HG02759 (cell line): ENCODE measurements around the gene THY1.
"Not testable (repeated sequence)": the region's sequence is repeated elsewhere in the genome, so short reads cannot be mapped to it uniquely, and the experiment has no call there.

ENCODE experiments used
- ATAC-seq: cut with Tn5 transposase; IDR thresholded peaks from one replicate; pipeline ENCODE4 v1.9.1; 2021; ENCODE audit warnings: mild to moderate bottlenecking, moderate library complexity; ENCODE audit not compliant: unreplicated experiment

THY1 gene

GRCh38 chr11:119422809-119423508 is at the start of gene THY1:
Gene THY1 (minus strand): TSS chr11:119423172. CDS start chr11:119420905, 2,267 bp downstream.
- no peak for ATAC-seq

DNA sequence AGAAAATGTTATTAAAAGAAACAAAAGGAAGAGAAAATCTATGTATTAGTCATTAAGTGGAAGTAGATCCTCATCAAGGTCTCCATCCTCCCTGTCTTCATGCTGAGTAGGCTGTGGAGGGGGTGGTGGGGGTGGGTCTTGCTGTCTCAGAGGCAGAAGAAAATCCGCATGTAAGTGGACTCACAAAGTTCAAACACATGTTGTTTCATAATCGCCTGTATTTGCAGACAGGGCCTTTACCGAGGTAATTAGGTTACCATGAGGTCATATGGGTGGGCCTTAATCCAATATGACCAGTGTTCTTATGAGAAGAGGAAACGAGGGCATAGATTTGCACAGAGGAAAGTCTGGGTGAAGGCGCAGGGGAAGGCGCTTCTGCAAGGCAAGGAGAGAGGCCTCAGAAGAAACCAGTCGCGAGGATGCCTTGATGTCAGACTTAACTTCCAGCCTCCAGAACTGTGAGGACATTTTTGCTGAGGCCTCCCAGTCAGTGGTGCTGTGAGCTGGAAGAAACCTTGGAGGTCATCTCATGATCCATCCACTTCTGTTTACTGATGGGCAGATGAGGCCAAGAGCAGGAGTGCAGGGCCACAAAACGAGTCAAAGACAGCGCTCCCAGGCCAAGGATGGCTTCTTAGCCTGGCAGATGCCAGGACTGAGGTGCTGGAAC is 49.3 kb upstream of the THY1 start:
- ATAC-seq = no peak

DNA sequence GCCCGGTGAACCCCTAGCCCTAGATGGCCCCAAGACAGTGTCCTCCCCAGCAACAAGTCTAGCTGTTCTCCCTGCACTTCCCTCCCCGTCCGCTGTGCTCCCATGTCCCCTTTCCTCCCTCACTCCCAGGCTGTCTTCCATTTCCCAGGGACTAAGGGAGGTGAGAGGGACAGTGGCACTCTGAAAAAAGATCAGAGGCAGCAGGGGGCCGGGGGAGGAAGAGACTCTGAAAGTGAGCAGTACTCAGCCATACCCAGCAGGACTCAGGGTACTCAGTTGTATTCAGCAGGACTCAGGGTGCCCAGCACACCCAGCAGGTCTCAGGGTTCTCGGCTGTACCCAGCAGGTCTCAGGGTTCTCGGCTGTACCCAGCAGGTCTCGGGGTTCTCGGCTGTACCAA is 48.4 kb upstream of the THY1 start:
- ATAC-seq = no peak

DNA sequence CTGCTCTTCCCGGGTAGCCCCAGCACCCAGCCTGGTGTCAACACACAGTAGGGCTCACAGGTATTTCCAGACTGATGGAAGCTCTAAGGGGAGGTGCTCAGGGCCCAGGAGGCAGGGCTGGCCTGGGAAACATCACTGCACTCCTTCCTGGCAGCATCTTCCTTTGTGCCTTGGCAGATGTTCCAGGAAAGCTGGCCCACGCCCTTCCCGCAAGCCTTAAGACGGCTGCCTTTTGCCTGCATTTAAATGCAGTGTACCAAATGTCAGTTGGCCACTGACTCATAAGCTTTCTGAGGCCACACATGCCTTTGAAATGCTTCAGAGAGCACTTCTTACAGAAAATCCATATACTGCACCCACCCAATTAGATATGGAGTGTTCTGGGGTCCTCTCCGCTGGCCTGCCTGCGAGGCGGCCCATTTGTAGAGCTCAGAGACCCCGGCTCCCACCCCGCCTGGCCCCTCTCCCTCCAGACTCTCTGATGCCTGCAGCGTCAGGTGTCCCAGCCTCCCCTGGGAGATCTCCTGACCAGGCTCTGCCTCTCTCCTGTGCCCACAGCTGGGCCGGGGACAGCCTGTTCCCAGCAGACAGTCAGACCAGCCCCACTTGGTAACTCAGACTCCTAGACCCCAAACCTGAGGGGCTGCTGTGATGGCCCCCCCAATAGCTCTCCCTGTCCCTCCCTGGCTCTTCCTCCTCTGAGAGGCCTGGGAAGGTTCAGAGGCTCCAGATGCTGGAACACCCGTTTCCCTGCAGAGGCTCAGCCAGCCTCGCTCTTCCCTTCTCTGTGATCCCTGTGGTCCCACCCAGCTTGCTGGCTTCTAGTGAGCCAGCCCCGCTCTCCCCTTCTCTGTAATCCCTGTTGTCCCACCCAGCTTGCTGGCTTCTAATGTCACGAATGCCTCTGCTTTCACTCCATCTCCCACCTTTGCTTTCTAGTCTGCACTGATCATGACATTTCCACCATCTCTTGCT is 47.6 kb upstream of the THY1 start:
- no peak for ATAC-seq

GRCh38 chr11:119469506-119469905 is 46.5 kb upstream of the THY1 start:
- no peak for ATAC-seq

- ATAC-seq = no peak
Measured at GRCh38 chr11:119468511-119468910, 45.5 kb upstream of the THY1 start.

DNA sequence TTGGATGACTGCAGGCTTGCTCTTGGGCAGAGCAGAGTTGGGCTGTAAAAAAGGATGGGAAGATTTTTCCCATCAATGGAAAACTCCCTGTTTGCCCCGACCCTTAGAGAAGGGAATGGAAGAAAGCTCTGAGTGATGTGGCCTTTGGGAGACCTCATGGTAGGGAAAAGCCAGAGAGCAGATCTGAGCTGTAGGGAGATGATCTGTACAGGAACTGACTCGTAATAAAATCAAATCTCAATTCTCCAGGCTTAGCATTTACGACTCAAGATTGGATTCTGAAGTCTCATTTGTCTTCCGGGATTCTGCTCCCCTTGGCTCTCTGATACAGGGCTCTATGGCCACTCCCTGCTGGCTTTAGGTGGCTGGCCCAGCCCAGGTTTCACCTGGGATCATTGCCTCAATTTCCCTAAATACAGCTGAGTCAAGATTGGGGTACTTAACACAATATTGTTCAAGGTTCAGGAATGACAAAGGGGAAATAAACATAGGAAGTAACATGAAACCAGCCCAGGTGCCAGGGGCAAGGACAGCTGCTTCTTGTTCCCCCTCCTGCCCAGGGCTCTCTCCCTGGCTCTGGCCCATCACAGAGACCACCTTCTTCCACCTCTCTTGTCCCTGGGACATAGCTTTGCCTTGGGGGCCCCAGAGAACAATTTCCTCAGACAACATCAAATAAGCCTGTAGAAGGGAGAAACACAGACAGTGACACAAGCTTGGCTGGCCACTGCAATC is 38.4 kb upstream of the THY1 start:
- ATAC-seq = no peak

GRCh38 chr11:119460582-119460981 is 37.6 kb upstream of the THY1 start:
- no peak for ATAC-seq

DNA sequence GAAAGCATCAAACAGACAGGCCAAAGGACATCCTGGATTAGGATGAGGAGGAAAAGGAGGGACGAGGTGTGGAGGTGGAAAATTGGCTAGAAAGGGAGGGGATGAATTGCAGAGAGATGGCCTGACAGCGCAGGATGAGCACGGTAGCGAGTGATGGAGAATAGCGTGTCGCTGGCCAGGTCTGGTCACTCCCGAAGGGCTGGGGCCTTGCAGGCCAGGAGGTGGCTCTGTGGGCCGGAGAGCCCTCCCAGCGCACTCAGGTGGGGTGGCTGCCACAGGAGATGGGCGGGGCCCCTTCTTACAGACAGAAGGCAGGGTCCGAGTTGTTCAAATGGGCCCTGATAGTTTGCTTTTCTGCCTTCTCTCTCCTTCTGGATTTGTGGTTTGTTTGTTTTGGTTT is 37.1 kb upstream of the THY1 start:
- no peak for ATAC-seq

- no peak for ATAC-seq
Measured at GRCh38 chr11:119459293-119459976, 36.5 kb upstream of the THY1 start.

DNA sequence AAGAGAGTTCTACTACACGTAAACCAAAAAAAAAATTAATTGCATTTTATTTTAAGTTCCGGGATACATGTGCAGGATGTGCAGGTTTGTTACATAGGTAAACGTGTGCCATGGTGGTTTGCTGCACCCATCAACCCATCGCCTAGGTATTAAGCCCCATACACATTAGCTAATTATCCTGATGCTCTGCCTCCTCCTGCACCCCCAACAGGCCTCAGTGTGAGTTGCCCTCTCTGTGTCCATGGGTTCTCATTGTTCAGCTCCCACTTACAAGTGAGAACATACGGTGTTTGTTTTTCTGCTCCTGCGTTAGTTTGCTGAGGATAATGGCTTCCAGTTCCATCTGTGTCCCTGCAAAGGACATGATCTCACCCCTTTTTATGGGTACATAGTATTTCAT is 32.7 kb upstream of the THY1 start:
- not testable (repeated sequence) for ATAC-seq

DNA sequence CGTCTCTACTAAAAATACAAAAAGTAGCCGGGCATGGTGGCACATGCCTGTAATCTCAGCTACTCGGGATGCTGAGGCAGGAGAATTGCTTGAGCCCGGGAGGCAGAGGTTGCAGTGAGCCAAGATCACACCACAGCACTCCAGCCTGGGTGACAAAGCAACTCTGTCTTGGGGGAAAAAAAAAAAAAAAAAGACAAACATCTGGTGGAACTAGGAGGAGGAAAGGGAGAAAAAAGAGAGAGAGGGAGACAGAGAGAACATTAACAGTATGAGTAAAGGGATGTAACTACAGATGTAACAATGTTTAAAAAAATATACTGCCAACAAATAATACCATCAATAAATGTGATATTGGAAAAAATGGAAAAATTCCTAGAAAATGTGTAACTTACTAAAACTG is 32.3 kb upstream of the THY1 start:
- ATAC-seq = not testable (repeated sequence)

GRCh38 chr11:119453881-119454280 is 30.9 kb upstream of the THY1 start:
- ATAC-seq = no peak

DNA sequence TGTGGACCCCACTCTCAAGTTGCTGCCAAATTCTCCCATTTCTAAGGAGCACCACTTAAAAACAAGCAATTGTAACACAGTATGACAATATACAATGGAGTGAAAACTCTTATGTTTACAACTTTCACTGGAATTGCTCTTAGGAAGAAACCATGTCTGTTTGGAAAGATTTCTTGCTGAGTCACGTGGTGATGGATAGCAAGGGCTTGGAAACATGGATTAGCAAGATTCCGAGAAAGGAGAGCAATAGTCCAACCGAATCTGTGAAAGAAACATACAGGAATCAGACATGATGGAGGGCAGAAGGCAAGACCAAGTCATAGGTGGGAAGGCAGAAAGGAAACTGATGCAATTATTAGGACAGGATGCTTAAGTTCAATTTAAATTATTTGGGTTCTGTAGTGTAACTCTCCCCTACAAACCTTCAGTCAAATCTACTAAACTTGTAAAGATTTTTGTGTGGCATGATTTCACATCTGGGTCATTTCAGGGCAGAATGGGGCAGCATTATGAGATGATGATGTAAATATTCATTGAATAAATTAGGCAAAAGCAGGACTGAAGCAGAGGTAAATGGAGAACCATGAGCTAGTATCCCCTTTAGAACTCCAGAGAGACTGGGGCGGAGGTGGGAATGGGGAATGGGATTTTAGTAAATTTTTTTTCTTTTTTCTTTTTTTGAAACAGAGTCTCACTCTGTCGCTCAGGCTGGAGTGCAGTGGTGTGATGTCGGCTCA is 27.8 kb upstream of the THY1 start:
- ATAC-seq = no peak

GRCh38 chr11:119449498-119449897 is 26.5 kb upstream of the THY1 start:
- no peak for ATAC-seq

- no peak for ATAC-seq
Measured at GRCh38 chr11:119448380-119448779, 25.4 kb upstream of the THY1 start.

DNA sequence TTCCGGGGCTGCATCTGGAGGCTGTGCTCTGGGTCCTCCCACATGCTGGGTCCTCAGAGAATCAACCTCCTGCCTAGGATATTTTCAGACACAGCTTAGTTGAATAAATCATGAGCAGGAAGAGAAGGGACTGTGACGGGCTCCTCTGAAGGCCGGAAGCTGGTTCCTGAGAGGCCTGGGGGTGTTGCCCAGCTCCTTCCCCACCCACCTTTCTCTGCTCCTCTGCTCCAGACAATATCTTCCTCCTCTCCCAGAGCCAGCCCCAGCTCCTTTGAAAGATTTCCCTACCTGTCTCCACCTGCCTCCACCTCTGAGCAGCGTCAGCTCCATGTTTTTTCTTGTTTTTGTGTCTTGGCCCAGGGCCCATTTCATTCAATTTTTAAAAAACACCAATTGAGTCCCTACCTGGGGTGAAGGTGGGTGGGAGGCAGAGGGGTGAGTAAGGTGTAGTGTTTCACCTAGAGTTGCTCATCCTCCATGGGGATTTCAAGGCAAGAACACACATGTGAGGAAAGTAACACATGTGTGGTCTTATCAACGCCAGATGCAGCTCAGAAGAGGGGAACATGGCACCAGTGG is 24.8 kb upstream of the THY1 start:
- ATAC-seq = no peak

DNA sequence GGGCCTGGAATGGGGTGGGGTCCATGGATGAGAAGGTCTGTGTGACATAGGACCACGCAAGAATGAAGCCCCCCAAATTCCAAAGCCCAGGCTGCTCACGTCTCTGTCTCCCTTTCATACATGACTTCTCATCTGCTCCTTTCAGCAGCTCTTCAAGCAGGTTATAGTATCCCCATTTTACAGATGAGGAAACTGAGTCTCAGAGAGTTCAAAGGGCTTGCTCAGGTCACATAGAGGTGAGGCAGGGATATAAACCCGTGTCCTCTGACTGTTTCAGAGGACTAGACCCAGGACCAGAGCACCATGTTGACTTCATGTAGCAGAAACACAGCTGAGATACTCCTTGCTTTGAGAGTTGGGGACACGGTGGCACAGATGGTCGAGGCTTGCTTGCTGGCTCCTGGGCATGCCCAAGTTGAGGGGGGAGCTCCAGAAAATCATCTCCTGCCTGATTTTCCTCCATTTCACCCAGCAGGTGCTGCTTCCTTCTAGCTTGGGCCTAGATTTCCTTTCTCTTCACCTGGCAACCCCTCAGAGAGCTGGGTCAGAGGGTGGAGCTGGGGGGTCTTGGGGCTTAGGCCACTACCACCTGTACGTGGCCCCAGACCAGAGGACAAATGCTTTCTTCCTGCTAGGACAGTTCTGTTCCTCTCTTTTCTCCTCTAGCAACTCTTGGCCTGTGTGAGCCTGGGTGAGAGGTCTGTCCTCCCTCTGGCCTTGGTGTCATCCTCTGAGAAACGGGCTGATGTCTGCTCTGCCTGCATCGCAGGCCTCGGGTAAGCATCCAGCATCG is 24.1 kb upstream of the THY1 start:
- ATAC-seq = no peak
